SK-N-SH (cell line): ENCODE results near the gene CD99L2.

Experiments
- CTCF ChIP-seq: fragments of 200-600 bp; sonication (generic); IDR thresholded peaks from 2 replicates; pipeline ENCODE4 v1.6.1; 2017; ENCODE audit warnings: antibody characterized with exemption, mild to moderate bottlenecking, moderate library complexity
- RFX5 ChIP-seq: IDR thresholded peaks from 2 replicates; pipeline ENCODE4 v1.6.1; 2012; ENCODE audit warnings: mild to moderate bottlenecking, improper control_type of control experiment, low read length

GRCh38 chrX:150907474-150907873, 9.0 kb upstream of the CD99L2 start:
- TF ChIP-seq RFX5 (no peak), CTCF (no peak)
